Measurements from ENCODE around the gene IL19.

The IL19 gene

GRCh38 chr1:206885341-206886060, 114.9 kb downstream of the IL19 start:
- DNase-seq (ENCODE audit: low read depth in 1 of 2, low spot score in 1 of 2) = no peak

GRCh38 chr1:206886831-206887230, 116.3 kb downstream of the IL19 start:
- no peak for DNase-seq (ENCODE audit: low read depth in 1 of 2, low spot score in 1 of 2)

DNA sequence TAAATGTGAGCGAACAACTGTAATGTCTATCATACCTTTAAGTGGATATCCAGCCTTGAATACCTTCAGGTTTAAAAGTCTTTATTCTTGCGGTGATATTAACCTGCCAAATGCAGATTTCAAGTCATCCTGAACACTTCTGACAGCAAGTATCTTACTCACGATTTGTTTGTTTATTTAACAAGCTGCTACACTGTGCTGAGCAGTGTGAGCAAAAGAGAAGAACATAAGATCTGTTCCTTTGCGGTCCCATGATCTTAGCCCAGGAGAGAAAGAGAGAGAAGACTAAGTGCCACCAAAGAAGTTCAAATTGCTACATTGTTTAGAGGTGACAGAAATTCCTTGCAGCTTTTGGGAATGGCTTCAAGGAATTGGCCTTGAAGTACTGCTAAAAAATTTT, 117.1 kb downstream of the IL19 start:
- no peak for DNase-seq (ENCODE audit: low read depth in 1 of 2, low spot score in 1 of 2)

DNA sequence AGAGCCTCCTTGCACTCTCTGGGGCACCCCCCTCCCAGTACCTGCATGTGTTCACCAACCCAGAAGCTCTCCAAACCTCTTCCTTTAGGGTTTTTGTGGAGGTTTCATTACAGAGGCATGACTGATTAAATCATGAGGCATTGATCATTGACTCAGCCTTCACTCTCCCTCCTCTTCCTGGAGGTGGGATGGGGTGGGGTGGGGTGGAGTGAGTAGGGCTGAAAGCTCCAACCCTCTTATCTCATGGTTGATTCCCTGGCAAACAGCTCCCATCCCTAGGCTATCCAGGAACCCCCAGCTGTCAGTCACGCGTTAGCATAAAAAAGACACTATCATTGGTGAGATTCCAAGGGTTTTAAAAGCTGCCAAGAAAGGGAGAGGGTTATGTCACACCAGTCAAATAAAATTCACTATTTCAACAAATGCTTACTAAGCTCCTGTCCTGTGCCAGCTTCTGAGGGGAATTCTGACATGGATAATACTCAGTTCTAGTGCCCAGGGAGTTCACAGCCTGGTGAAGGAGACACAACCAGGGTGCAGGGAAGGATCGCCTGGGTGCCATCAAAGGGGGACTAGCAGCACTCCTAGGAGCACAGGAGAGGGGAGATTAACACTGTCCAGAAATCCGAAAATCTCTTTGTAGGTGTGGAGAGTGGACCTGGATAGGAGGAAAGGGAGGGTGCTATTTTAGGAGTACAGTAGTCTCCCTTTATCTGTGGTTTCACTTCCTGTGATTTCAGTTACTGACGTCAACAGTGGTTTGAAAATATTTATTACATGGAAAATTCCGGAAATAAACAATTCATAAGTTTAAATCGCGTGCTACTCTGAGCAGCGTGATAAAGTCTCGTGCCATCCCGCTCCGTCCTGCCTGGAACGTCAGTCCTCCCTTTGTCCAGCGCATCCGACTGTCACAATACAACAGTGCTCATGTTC, 119.8 kb downstream of the IL19 start:
- no peak for DNase-seq (ENCODE audit: low read depth in 1 of 2, low spot score in 1 of 2)

GRCh38 chr1:206891412-206891811, 120.8 kb downstream of the IL19 start:
- DNase-seq (ENCODE audit: low read depth in 1 of 2, low spot score in 1 of 2) = no peak
